NK-92 (cell line): ENCODE measurements around the gene HOXA7.

Experiments used
- DNase-seq: peaks from one replicate; lab custom pipeline; 2025; ENCODE audit not compliant: unreplicated experiment; lab: John Stamatoyannopoulos, UW

HOXA7 gene

GRCh38 chr7:27122077-27122910 lies 34.2 kb downstream of the HOXA7 start:
- no peak for DNase-seq

GRCh38 chr7:27121684-27122076 lies 34.8 kb downstream of the HOXA7 start:
- DNase-seq: no peak

- DNase-seq: no peak
Measured at GRCh38 chr7:27119412-27119911, 37.0 kb downstream of the HOXA7 start.

GRCh38 chr7:27118580-27118979 lies 37.9 kb downstream of the HOXA7 start:
- no peak for DNase-seq

GRCh38 chr7:27117887-27118491 lies 38.5 kb downstream of the HOXA7 start:
- DNase-seq: no peak

GRCh38 chr7:27116962-27117886 lies 39.3 kb downstream of the HOXA7 start:
- DNase-seq: no peak

- no peak for DNase-seq
Measured at GRCh38 chr7:27116031-27116961, 40.2 kb downstream of the HOXA7 start.

GRCh38 chr7:27115221-27116026 lies 41.1 kb downstream of the HOXA7 start:
- DNase-seq: no peak

GRCh38 chr7:27114881-27115220 lies 41.6 kb downstream of the HOXA7 start:
- DNase-seq: no peak

- no peak for DNase-seq
Measured at GRCh38 chr7:27113991-27114769, 42.3 kb downstream of the HOXA7 start.

GRCh38 chr7:27112955-27113949 lies 43.2 kb downstream of the HOXA7 start:
- DNase-seq: no peak

GRCh38 chr7:27112361-27112760 lies 44.1 kb downstream of the HOXA7 start:
- no peak for DNase-seq

GRCh38 chr7:27111751-27112277 lies 44.7 kb downstream of the HOXA7 start:
- DNase-seq: no peak

GRCh38 chr7:27111042-27111750 lies 45.3 kb downstream of the HOXA7 start:
- no peak for DNase-seq

- DNase-seq: no peak
Measured at GRCh38 chr7:27110186-27111031, 46.1 kb downstream of the HOXA7 start.
